Fibroblast of the conjunctiva (primary cell): ENCODE data around the gene IRX5.

Experiments used
- DNase-seq: peaks from one replicate; pipeline ENCODE4 v3.0.0-alpha.2; 2010; ENCODE audit warnings: low read depth

Gene IRX5

DNA sequence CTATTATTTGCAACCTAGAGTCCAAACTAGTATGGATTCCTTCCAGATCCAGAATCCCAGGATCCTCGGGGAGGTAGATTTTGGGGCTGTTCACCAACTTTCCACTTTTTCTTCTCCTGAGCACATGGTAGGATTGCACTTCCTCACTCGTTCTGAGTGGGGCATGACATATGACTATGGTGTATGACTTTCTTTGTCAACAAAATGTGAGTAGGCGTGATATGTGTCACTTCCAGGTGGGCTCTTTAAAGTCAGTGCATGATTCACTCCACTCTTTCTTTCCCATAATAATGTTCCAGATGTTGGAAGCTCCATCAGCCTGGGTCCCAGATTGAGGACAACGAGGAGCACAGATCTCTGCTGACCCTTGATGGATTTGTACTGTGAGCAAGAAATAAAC lies 21.5 kb downstream of the IRX5 start:
- no peak for DNase-seq

DNA sequence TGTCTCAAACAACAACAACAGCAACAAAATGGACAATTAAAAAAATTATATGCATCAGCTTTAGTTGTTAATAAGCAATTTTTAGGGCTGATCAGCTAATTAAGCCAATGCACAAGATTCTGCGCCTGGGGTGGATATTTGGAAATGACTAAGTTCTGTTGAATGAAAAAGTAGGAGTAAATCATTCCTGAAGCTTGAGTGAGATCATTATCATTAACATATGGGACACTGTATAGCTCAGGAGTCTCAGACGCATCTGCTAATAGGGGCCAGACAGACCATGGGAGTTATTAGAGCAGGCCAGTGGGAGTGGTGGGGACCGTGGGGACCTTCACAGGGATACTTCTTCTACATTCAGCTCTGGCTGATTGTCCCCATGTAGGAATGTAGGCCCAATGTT lies 22.8 kb downstream of the IRX5 start:
- DNase-seq, result no peak

DNA sequence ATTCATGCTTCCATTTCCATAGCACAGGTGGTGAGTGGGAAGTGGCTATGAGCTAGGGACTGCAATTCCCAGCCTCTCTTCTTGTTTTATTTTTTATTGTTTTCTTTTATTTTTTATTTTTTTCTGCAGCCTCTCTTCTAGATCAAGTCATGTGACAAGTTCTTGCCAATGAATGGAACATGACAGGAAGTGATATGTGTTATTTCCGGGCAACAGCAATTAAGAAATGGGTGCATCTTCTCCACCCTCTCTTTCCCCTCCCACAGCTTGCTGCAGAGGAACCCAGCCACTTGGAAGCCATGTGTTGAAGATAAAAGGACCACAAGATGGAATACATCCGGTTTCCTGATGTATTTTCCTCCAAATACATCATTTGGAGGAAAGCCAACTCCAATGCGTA lies 23.6 kb downstream of the IRX5 start:
- DNase-seq, result no peak

DNA sequence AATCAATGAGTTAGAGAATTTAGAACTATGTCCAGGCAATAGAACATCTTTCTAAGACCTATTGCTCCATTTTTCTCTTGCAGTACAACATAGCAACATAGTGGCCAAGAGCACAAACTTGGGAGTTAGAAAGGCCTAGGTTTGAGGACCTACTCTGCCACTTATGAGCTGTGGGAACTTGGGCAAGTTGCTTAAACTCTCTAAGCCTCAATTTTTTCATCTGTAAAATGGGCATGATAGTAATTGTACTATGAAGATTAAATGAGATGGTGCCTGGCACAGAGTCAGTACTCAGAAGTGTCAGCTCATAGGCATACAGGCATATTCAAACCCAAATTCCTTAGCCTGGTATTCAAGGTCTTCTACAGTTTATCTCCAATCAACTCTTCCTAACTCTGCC lies 25.1 kb downstream of the IRX5 start:
- DNase-seq, result no peak

DNA sequence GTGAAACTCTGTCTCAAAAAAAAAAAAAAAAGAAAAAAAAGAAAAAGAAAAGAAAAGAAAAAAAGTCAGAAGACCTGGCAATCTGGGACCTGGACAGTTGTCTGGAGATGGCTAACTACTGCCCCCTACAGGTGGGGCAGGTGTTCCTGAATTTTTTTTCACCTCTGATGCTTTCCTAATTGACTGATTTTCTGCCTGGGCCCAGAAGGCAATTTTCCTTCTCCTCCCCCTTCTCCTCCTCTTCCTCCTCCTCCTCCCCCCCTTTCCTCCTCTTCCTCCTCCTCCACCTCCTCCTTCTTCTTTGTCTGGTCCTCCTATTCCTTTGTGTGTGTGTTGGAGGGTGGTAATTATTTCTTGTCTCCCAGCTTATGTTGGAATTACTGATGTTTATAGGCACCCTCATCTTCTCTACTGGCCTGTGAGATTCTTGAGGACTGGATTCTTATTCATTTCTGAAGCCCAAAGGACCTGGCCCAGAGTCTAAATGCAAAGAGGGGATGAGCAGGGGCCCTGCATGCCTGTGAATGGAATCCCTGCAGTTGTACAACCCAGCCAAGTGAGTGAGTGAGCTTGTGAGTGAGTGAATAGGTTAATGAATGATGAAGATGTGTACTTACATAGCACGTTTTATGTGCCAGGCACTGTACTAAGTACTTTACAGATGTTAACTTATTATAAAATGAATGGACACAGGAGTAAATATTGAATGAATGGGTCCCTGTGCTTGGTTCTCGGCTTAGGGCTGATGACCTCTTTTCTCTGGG lies 26.9 kb downstream of the IRX5 start:
- DNase-seq, result no peak

DNA sequence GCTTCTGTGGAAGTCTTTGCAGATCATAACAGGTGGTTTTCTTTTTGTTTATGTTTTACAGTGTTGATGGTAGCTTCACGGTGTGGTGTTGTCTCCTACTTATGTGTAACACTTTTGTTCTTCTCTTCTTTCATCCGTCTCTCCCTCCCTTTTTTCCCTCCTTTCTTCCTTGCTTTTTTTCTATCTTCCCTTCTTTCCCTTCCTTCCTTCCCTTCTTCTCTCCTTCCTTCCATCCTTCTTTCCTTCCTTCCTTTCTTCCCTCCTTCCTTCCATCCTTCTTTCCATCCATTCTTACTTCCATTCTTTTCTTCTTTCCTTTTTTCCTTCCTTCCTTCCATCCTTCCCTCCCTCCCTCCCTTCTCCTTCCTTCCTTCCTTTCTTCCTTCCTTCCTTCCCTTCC lies 31.4 kb downstream of the IRX5 start:
- no peak for DNase-seq

DNA sequence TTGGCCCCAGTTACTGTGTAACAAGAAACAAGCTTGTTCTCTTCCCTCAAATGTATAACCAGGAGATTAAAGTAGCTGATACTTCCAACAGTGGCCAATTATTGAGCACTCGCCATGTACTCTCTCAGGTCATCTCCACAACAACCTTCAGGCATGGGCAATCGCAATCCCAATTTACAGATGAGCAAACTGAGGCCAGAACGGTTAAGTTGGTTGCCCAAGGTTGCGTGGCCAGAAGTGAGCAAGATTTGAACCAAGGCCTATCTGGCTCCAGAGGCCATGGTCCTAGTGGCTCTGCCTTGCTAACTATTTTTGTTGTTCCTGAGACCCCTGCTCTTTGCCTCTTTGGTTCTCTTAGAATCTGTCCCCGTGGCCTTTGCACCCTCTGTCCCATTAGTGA lies 33.6 kb downstream of the IRX5 start:
- no peak for DNase-seq

DNA sequence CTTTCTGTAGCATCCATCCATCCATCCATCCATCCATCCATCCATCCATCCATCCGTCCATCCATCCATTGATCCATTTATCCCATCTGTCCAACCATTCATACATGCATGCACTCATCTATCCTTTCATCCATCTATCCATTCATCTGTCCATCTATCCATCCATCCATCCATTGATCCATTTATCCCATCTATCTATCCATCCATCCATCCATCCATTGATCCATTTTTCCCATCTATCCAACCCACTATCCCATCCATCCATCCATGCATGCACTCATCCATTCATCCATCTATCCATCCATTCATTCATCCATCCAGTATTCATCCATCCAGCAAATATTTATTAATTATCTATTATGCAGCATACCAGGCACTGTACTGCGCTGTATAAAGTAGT lies 34.8 kb downstream of the IRX5 start:
- no peak for DNase-seq

DNA sequence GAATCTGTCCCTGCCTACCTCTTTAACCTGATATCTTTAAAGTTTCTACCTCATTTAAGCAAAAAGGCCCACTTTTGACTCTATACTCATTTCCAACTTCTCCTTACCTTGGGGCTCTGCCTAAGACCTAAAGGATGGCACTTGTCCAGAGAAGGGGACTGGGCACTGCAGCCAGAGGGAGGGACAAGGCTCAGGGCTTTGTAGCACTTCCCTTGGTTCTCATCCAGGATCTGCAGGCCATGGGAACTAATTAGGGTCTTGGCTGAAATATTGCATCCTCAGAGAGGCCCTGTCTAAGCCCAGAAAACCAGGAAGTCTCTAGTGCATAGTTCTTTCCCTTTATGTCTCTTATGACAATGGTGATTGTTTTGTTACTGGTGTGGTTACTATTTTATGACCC lies 37.3 kb downstream of the IRX5 start:
- DNase-seq, result no peak

DNA sequence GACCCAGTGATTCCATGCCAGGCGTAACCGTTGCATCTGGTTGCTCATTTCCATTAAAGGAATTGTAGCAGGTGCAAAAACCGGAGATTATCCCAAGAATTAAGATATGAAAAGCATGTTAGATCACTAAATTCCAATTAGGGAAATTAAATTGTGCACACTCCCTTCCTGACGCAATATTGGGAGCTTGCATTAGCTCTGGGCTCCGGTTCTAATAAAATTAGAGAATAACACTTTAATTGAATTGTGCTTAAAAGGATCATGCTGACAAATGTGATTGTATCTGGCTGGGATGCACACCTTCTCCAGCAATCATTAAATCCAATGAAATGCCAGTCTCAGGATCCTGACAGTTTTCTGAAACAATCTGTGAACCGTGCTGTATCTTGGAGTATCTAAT lies 38.1 kb downstream of the IRX5 start:
- no peak for DNase-seq

DNA sequence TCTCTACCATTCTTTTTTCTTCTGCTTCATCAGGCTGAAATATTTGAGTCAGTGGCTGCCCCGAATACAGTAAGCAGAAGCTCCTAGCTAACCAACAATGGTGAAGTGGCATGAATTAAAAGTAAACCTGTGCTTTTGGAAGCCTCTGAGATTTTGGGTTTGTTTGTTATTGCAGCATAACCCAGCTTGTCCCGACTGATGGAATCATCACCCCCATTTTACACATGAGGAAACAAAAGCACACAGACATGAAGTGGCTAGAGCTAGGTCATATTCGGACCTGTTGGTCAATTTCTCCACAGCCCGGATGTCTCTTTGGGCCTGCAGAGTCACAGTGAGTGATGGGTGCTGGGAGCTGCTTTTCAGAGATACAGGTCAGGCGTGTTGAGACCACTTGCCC lies 39.4 kb downstream of the IRX5 start:
- DNase-seq, result no peak

DNA sequence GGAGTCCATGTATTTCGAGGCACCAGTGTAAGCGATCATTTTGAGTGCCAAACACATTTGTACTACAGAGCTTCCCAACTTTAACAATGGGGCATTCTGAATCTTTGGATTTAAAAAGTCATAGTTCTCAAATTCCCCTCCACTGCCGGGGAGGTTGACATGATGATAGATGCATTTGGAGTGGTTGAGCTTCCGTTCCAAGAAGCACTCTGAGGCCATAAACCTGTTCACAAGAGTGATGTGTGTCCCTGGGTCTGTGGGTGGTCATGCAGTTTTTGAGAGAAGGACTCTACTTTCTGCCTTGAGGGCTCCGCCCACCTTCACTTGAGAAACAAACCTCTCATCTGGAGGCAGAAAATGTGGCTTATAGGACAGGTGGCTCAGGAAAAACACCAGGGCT lies 43.7 kb downstream of the IRX5 start:
- DNase-seq, result no peak

DNA sequence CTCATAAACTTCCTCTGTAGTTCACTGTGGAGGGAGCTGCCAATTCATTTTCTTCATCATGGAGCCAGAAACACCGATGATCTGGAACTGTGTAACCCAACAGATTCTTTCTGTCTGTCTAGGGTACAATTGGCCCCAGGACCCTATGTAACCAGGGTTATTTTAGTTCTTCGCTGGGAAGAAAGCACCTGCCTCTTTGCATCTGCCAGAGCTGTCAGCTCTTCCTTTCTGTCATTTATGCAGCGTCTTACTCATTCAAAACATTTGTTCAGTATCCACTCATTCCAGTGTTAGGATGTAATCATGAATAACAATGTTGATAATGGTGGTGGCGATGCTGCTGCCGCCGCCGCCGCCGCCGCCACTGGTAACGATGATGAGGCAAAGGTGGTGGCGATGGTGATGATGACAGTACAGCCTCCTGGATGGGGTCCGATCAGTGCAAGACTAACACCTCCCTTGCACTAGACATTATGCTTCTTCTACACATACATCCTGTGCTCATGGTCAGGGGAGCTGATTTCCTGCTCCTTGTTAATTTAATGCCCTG lies 46.1 kb downstream of the IRX5 start:
- DNase-seq, result no peak

DNA sequence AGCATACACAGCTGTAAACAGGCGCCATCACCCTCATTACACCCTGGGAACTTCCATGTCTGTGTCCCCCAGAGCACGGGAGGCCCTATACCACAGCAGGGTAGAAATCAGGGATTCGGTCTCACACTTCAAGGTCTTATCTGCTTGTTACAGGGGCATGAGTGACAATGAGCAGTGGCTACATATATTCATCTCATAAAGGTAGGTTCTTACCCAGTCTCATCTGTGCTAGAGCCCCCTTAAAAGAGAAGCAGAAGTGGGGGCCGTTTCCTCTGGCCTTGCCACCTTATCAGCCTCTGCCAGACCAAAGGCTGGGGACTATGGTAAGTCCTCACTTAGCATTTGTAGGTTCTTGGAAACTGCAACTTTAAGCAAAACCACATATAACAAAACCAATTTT lies 46.5 kb downstream of the IRX5 start:
- no peak for DNase-seq

DNA sequence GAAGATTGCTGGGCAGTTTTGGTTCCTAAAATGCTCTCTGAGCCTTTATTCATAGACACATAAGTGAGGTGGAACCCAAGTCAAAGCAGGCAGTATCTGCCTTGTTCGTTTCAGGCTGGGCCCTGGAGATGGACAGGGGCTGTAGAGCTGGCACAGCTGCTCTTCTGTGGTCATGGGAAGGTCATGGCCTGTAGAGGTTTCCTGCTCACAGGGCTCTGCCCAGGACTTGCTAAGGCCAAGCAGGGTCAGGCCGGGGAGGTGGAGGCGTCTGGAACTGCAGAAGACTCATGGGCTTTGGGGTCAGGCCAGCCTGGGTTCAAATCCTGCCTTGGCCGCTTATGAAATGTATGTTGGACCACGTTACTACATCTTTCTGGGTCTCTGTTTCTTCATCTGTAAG lies 50.2 kb downstream of the IRX5 start:
- DNase-seq, result no peak
